Adipocyte (in vitro differentiated cells): ENCODE results near the gene TCN2.

Source experiments
- DNase-seq: peaks from one replicate; pipeline ENCODE4 v3.0.0-alpha.2; 2015; ENCODE audit warnings: low read depth
- H3K27me3 ChIP-seq: replicated peaks from 2 replicates; pipeline ENCODE4 v1.7.0; 2013; ENCODE audit warnings: mild to moderate bottlenecking, low read length, moderate library complexity; ENCODE audit not compliant: control insufficient read depth, insufficient read depth
- H3K36me3 ChIP-seq: 2 replicates; pipeline ENCODE4 v1.7.0; 2013; ENCODE audit warnings: low read length, mild to moderate bottlenecking, moderate library complexity; ENCODE audit not compliant: control insufficient read depth, insufficient read depth, severe bottlenecking
- H3K4me1 ChIP-seq: 2 replicates; pipeline ENCODE4 v1.7.0; 2013; ENCODE audit warnings: mild to moderate bottlenecking, low read length, moderate library complexity; ENCODE audit not compliant: control insufficient read depth, insufficient read depth
- H3K4me3 ChIP-seq: 2 replicates; pipeline ENCODE4 v1.7.0; 2013; ENCODE audit warnings: mild to moderate bottlenecking, low read length, moderate library complexity
- H3K9ac ChIP-seq: 2 replicates; pipeline ENCODE4 v1.7.0; 2013; ENCODE audit warnings: mild to moderate bottlenecking, low read length, moderate library complexity
- H3K9me3 ChIP-seq: 2 replicates; pipeline ENCODE4 v1.7.0; 2013; ENCODE audit warnings: mild to moderate bottlenecking, low read length, moderate library complexity; ENCODE audit not compliant: control insufficient read depth

Gene TCN2

DNA sequence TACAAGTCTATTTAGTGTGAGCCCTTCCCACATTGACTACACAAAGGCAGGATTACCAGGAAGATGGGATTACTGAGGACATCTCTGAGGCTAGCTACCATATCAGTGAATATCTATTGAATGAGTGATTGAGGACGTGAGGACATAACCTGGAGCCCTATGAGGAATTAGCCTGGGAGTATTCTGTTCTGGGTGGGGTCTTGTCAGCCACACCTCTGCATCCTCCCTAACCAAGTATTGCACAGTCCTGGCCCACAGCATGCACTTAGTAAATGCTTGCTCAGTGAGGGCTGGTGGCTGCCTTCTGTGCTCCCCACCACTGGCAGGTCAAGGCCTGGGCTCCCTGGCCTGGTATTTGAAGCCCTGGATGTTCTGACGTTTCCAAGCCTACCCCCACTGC is 45.9 kb downstream of the TCN2 start:
- Histone ChIP-seq H3K36me3 (no peaks in the 10 kb centered on the region), H3K9me3 (no peaks in the 10 kb centered on the region), H3K4me3 (no peak overlapping the region), H3K4me1 (peaks cover 4% of the 10 kb centered on the region), H3K27me3 (no peaks in the 10 kb centered on the region), H3K9ac (no peak overlapping the region)
- no peak for DNase-seq

DNA sequence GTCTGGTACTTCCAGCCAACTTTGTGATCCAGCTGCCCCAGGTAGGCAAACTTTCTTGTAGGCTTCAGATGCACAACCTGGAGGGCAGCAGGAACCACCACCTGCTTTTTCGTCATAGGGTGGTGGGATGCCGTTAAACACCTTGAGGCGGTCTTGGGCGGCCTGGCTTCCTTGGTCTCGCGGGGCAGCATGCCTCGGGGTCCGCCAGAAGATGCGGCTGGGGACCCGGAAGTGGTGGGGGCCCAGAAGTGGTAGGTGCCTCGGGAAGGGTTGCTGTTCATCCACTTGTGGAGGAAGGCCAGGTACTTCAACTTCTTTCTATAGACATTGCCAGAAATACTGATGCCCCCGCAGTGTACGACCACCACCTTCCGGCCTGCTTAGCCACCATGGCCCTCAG is 47.4 kb downstream of the TCN2 start:
- Histone ChIP-seq H3K9me3 (no peaks in the 10 kb centered on the region), H3K9ac (no peak overlapping the region), H3K27me3 (no peaks in the 10 kb centered on the region), H3K4me3 (no peak overlapping the region), H3K4me1 (peaks cover under 1% of the 10 kb centered on the region), H3K36me3 (no peaks in the 10 kb centered on the region)
- no peak for DNase-seq

DNA sequence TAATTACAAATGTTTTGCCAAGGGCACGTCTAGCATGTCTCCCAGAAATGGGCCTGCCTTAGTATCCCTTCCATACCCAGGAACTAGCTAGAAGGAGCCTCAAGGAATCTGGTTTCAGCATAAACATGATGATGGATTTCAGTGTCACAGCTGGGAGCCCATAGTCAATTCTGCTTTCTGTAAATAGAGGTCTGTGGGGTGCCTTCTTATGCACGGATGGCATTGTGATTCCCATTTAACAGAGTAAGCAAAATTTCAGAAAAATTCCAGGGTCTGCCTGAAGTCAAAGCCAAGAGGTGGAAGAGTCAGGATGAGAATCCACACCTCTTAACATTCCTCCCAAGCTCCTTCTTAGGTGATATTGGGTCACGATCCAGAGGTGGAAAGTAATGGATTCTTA is 48.6 kb downstream of the TCN2 start:
- no peak overlapping the region for H3K9ac ChIP-seq
- no peaks in the 10 kb centered on the region for H3K27me3 ChIP-seq
- DNase-seq = no peak
- H3K4me3 ChIP-seq = no peak overlapping the region
- no peaks in the 10 kb centered on the region for H3K9me3 ChIP-seq
- H3K4me1 ChIP-seq = no peaks in the 10 kb centered on the region
- no peaks in the 10 kb centered on the region for H3K36me3 ChIP-seq

DNA sequence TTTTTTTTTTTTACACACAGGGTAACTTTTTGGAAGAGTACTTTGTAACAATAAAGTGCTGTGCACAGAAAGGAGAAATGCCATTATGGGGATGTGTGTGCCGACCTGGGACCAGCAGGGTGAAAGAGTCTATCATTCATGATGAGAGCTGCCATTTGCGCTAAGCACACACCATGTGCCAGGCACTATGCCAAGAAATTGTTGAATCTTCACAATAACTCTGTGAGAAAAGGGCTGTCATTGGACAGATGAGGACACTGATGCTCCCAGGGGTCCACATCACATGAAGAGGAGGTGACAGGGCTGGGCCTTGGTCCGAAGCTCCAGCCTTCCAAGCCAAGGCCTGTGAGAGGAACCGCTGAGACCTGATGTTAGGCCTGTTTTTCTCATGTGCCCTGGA is 55.1 kb downstream of the TCN2 start:
- peaks cover 6% of the 10 kb centered on the region for H3K4me1 ChIP-seq
- DNase-seq = no peak
- no peak overlapping the region for H3K4me3 ChIP-seq
- no peaks in the 10 kb centered on the region for H3K9me3 ChIP-seq
- H3K9ac ChIP-seq = no peak overlapping the region
- H3K27me3 ChIP-seq = no peaks in the 10 kb centered on the region
- peaks cover 15% of the 10 kb centered on the region for H3K36me3 ChIP-seq

DNA sequence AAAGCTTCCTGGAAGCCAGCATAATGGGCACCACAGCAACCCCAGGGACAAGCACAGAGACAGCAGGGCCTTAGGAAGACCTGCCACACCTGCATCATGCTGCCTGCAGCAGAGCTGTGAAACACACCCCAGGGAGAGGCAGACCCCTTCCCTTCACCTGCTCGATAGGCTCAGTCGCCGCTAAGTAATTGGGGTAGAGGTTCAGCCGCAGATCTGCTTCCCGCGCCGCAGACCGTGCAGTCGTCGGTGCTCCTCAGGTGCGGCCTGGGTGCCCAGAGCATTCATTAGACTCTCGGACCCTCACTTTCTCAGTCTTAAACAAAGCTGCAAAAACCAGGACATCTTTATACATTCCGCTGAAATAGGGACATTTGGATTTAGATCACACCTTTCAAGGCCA is 57.8 kb downstream of the TCN2 start:
- no peak for DNase-seq
- H3K9ac ChIP-seq = no peak overlapping the region
- peaks cover 6% of the 10 kb centered on the region for H3K4me1 ChIP-seq
- no peak overlapping the region for H3K4me3 ChIP-seq
- no peaks in the 10 kb centered on the region for H3K27me3 ChIP-seq
- peaks cover 15% of the 10 kb centered on the region for H3K36me3 ChIP-seq
- no peaks in the 10 kb centered on the region for H3K9me3 ChIP-seq

DNA sequence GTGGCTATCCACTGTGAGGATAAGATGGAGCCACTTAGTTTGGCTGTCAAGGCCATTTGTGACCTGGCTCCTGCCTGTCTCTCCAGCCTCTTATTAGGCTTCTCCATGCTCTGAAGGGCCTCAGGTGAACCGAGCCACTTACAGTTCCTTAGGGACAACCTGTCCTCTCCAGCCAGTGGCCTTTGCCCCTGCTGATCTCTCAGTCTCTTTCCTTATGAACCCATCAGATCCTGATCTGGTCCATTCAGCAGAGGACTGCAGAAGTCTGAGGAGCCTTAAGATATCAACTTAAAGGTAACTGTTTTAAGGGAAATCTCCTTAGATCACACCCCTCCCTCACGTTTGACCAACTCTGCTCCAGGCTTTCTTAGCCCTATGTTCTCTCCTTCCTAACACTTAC is 58.3 kb downstream of the TCN2 start:
- Histone ChIP-seq H3K27me3 (no peaks in the 10 kb centered on the region), H3K36me3 (peaks cover 15% of the 10 kb centered on the region), H3K9me3 (no peaks in the 10 kb centered on the region), H3K4me3 (no peak overlapping the region), H3K9ac (no peak overlapping the region), H3K4me1 (peaks cover 6% of the 10 kb centered on the region)
- no peak for DNase-seq

DNA sequence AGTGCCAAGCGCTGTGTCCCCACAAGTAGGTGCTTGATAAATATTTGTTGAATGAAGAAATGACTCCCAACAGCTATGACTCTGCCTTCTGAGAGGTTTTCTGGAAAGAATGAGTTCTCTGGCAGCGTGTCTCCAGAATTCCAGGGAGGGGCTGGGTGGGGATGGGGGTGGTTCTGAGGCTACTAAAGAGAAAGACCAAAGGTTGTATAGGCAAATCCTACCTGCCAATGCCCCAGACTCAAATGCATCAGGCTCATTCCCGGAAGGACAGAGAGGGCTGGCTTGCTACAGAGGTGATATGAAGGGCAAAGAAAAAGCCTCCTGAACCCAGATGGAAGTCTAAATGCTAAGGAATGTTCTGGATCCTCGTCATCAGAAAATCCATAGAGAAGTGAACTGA is 58.8 kb downstream of the TCN2 start:
- no peaks in the 10 kb centered on the region for H3K27me3 ChIP-seq
- no peak overlapping the region for H3K9ac ChIP-seq
- no peak for DNase-seq
- H3K36me3 ChIP-seq = peaks cover 15% of the 10 kb centered on the region
- H3K9me3 ChIP-seq = no peaks in the 10 kb centered on the region
- H3K4me1 ChIP-seq = peaks cover 6% of the 10 kb centered on the region
- H3K4me3 ChIP-seq = no peak overlapping the region

DNA sequence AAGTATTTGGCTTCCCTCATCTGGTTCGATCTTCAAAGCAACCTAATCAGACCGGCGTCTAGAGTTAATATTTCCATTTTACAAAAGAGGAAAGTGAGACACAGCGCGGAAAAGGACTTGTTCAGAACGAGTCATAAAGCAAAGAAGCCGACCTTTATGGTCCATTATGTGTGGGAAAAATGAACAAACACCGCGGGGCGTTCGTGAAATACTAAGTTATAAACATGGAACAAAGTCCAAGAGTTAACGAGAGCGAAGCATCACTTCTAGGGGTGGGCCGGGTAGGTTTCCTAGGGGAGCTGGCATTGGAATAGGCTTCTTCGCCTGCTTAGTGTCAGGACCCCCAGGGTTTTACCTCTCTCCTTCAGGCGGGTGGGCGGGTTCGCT is 60.1 kb downstream of the TCN2 start:
- H3K27me3 ChIP-seq = no peaks in the 10 kb centered on the region
- H3K4me1 ChIP-seq = peaks cover 6% of the 10 kb centered on the region
- H3K9me3 ChIP-seq = no peaks in the 10 kb centered on the region
- H3K4me3 ChIP-seq = peak overlapping the region; percentile 88
- peak overlapping the region; percentile 81 for H3K9ac ChIP-seq
- peak; percentile 43 for DNase-seq
- H3K36me3 ChIP-seq = peaks cover 15% of the 10 kb centered on the region

DNA sequence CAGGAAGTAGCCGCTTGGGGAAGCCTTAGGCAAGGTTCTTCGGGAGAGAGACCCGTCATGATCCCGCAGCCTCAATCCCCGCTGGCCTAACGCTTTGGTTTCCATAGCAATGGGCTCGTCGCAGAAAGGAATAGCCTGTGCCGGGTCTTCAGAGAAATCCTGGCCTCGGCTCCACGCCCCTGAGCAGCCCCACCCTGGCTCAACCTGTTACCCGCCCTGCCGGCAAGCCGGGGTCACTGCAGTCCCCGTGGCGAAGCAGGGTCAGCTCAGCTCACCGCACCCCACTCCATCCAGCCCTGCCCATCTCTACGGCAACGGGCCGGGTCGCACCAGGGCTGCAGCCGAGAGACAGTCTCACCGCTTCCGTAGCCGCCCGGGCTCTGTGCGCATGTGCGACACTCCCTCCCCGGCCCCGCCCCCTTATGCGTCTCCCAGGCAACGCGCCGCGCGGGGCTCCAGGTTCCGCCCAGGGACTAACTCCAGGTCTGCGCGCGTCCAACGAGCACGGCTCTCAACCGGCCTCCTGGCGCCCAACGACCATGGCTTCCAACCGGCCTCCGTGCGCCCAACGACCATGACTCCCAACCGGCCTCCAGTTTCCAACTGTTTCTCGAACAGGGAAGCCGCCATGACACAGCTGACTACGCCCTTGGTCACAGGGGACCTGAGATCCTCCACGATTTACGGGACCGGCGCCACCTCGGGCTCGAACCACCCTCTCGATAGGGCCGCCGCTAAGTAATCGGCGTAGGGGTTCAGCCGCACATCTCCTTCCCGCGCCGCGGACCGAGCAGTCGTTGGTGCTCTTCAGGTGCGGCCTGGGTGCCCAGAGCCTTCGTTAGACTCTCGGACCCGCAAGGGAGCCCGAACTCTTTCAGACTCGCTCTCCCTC is 60.8 kb downstream of the TCN2 start, which contains the start of gene DUSP18:
Gene DUSP18 (minus strand): TSS at position 382 of the 892 bp plus-strand sequence. CDS start 3,872 bp downstream, outside the sequence.
- peak within 1 kb of the TSS; percentile 81 for H3K9ac ChIP-seq
- DNase-seq = peak; percentile 96
- H3K9me3 ChIP-seq = no peaks in the 10 kb centered on the region
- peak within 1 kb of the TSS; percentile 88 for H3K4me3 ChIP-seq
- no peaks in the 10 kb centered on the region for H3K27me3 ChIP-seq
- H3K36me3 ChIP-seq = peaks cover 9% of the 10 kb centered on the region
- H3K4me1 ChIP-seq = peaks cover 6% of the 10 kb centered on the region

DNA sequence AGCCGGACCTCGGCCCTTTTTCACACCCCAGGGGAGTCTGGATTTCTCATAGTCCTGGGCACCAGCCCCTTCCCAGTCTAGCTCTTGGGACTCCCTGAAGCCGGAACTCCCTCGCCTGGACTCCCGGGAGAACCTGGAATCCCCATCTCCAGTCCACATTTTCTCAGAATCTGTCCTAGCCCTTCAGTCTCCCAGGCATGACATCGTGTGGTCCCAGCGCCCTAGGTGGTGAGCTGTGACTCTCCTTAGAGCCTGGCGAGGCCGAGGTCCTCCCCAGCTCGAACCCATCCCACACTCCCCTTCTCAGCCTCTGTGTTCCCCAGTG is 61.4 kb downstream of the TCN2 start:
- Histone ChIP-seq H3K36me3 (peaks cover 4% of the 10 kb centered on the region), H3K4me1 (peaks cover 6% of the 10 kb centered on the region), H3K9me3 (no peaks in the 10 kb centered on the region), H3K9ac (peak overlapping the region; percentile 81), H3K27me3 (no peaks in the 10 kb centered on the region), H3K4me3 (peak overlapping the region; percentile 88)
- no peak for DNase-seq

DNA sequence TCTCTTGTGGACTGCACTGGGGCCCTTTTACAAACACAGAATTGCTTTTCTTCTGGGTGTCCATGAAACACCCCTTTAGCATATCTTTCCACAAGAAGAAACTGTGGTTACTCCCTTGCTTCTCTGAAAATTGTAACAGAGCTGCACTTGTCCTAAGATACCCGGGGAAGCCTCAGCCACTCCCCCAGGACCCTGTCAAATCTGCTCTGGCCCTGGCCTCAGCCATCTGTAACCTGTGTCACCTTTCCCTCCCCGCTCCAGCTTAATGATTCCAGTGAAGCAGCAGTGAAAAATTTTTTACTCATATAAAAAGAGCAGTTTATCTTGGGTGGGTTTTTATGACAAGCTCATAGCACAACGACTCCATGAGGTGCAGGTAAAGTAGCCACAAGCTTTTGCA is 64.1 kb downstream of the TCN2 start:
- Histone ChIP-seq H3K4me1 (peaks cover 6% of the 10 kb centered on the region), H3K36me3 (no peaks in the 10 kb centered on the region), H3K9me3 (no peaks in the 10 kb centered on the region), H3K9ac (no peak overlapping the region), H3K4me3 (no peak overlapping the region), H3K27me3 (no peaks in the 10 kb centered on the region)
- no peak for DNase-seq

DNA sequence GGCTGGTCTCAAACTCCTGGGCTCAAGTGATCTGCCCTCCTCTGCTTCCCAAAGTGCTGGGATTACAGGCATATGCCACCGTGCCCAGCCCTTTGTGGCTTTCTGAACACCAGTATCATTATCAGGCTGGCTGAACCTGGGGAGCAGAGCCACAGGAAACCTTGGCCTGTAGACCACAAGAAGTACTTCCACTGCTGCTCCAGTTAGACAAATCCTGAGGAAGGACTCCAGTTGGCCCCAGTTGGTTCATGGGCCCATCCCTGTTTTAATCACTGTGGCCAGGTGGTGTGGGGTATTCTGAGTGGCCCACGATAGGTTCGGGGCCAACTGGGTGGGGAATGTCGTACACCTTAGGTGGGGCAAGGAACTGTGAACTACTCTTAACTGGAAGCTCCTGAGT is 66.2 kb downstream of the TCN2 start:
- Histone ChIP-seq H3K4me3 (no peak overlapping the region), H3K9ac (no peak overlapping the region), H3K36me3 (no peaks in the 10 kb centered on the region), H3K9me3 (no peaks in the 10 kb centered on the region), H3K4me1 (no peaks in the 10 kb centered on the region), H3K27me3 (no peaks in the 10 kb centered on the region)
- DNase-seq = no peak
